GM12872 (cell line): ENCODE measurements around the gene WWC1.

Source experiments
- CTCF ChIP-seq: IDR thresholded peaks from 3 replicates; pipeline ENCODE4 v1.5.1; 2011; ENCODE audit warnings: low read depth, mild to moderate bottlenecking, low read length, moderate library complexity; ENCODE audit not compliant: insufficient read depth

Gene WWC1

DNA sequence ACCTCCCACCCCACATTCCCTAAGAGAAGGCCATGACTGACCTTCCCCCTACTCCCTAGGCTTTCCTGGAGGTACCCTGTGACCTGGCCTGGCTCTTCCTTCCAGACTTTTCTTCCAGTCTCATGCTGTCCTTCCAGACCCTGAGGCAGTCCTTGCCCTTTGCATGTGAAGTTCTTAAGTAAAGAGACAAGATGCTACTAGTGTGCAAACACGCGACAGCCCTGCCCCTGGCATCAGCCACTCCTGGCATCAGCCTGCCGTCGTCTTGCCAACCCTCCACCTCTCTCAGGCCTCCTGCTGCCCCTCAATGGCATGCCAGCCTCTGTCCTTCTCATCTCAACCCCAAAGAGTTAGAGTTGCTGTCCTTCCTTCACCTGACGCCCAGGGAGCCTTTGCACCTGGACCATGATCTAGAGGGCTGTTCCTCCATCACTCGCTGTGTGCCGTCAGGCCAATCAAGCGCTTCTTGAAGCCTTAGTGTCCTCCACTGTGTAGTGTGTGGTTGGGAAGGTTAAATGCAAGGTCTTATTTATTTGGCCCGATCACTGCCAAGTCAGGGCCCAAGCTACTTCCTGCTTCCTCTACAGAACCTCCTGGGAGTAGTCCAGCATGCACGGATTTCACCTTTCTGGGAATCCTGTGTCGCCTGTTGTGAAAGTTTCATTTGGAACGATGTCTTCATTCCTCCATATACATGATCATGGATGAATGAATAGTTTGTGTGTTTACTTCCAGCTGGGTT lies 61.9 kb downstream of the WWC1 start:
- no peak for TF ChIP-seq CTCF

DNA sequence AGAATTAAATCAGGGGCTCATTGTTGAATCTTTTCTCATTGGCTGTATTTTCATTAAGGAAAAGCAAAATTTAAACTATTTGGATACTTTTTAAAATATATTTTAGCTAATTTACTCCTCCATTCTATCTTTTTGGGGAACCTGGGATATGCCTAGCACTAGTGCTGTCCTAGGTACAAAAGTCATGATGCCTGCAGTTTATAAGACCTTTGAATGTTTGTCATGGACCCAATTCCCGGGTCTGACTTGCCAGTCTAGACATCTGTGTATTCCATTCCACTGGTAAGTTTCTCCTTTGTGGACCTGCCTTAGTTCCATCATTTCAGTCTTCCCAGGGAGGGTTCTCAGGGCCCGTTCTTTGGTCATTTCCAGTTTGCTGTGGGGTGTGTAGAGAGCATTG lies 63.0 kb downstream of the WWC1 start:
- no peak for TF ChIP-seq CTCF

DNA sequence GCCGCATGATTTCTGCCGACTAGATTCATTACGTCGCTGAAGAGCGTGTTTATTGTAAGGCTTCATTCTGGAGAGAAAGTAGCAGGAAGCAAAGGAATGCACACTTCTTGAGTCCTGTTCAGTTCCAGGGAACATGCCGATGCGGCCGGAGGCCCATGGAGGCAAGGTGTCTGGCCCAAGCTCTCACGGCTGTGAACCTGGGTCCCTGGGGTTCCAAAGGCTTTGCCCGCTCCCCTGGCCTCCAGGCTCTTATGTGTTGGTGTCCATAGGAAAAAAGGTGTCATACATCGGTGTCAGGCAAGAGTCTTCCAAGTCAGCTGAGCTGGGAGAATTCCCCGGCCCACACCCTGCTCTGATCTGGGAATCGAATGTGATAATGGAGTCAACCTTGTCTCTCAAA lies 64.7 kb downstream of the WWC1 start:
- TF ChIP-seq CTCF, result no peak

DNA sequence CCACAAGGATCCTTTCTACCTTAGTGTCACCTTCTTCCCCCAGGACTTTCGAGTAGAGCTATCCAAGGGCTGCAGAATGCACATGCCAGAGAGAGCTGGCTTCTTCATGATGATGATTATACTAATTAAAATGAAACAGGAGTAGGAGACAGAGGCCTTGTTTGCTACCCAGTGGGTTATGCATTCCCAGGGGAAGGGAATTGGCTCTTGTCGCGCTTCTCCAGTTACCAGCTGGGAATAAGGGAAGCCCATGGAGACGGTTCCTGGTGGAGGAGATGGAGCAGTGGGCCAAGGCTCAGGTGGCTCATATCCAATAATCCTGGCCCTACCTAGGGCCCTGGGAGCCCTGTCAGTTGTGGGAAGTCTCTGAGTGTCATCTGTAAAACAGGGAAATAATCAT lies 65.1 kb downstream of the WWC1 start:
- TF ChIP-seq CTCF, result no peak

DNA sequence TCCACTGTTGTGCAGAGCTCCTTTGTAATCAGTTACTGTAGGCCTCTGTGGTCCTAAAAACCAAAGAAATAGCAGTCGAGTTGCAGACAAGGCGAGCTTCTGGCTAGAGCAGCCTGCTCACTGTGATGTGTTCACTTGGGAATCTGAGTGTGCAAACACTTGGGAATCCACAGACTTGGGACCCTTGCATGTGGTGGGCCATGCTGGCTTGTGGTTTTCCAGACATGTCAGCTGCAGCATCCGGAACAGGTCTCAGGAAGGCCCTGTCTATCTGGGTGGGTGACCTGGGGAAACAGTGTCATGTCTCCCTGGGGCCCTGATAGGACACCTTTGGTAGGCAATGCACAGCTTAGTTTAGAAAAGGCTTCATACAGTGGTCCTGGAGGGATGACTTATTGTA lies 66.4 kb downstream of the WWC1 start:
- no peak for TF ChIP-seq CTCF

- no peak for TF ChIP-seq CTCF
Measured at GRCh38 chr5:168359820-168360460, 68.5 kb downstream of the WWC1 start.

DNA sequence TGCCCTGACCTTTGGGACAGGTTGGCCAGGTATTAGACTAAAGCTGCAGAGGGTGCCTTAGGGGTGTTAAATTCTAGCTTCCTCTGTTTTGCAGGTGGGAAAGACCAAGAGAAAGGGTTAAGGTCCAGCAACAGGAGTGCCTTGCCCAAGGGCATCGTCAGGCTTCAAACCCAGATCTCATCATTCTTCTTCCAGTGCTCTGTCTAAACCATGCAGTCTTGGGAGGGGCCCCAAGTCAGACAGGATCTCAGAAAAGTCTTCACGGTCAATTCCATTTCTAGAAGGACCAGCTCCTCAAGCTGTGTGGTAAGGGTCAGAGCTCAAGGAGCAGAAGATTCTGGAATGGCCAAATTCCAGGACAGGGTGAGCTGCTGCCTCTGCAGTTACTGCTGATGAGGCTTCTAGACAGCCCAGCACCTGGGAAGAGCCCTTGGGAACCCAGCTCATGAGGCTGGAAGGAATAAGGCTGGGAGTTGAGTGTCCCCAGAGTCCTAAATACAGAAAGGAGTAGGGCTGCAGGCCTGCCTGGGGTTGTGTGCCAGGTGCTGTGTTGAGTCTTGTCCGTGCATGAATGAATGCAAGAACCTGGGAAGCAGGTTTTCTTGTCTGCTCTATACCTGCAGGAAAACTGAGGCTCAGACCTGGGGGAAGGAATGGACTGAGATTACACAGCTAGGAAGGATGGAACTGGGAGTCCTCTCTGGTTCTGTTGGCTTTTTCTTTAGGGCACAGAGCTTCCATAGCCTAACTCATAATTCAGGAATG lies 69.3 kb downstream of the WWC1 start:
- no peak for TF ChIP-seq CTCF
